CD8-positive, alpha-beta memory T cell (primary cell): Measurements from ENCODE around the gene ANKRD49. TPM values are rescaled to one million over a fixed set of nuclear protein-coding genes. Genes with fewer than 3 reads are reported as not detected.

Source experiments
- CTCF ChIA-PET: fragments of 350-600 bp; sonication (Branson Sonifier 250); formaldehyde crosslinking; loops from one replicate; lab custom pipeline; 2021; ENCODE audit warnings: antibody characterized with exemption; lab: Charles Lee
- POLR2A ChIA-PET: fragments of 350-600 bp; sonication (Branson Sonifier 250); formaldehyde crosslinking; loops from one replicate; lab custom pipeline; 2021; ENCODE audit warnings: antibody characterized with exemption; lab: Charles Lee
- DNase-seq, 5 donors: peaks; one replicate each; pipeline versions ENCODE4 v3.0.0 to v3.0.0-alpha.2; 2020 to 2022; ENCODE audit warnings: mixed read lengths in 1 of 5
- H3K27ac ChIP-seq: one replicate; pipeline ENCODE4 v1.7.0; 2013; ENCODE audit warnings: low read depth, mild to moderate bottlenecking, low read length, moderate library complexity
- H3K27me3 ChIP-seq: 2 replicates; pipeline ENCODE4 v1.7.0; 2013; ENCODE audit warnings: low read length, mild to moderate bottlenecking; ENCODE audit not compliant: insufficient read depth, poor library complexity, severe bottlenecking
- H3K36me3 ChIP-seq: 2 replicates; pipeline ENCODE4 v1.7.0; 2013; ENCODE audit warnings: mild to moderate bottlenecking, low read length, moderate library complexity; ENCODE audit not compliant: insufficient read depth
- H3K4me1 ChIP-seq: 2 replicates; pipeline ENCODE4 v1.7.0; 2013; ENCODE audit warnings: mild to moderate bottlenecking, low read length, moderate library complexity; ENCODE audit not compliant: insufficient read depth
- H3K4me3 ChIP-seq: 2 replicates; pipeline ENCODE4 v1.7.0; 2013; ENCODE audit warnings: mild to moderate bottlenecking, low read length
- H3K9me3 ChIP-seq: 2 replicates; pipeline ENCODE4 v1.7.0; 2013; ENCODE audit warnings: mild to moderate bottlenecking, low read length
- H3K27ac Mint-ChIP-seq, 8 donors: one replicate each; pipeline ENCODE4 v1.8.0; 2020 to 2021; ENCODE audit warnings: mixed read lengths in 8 of 8, mild to moderate bottlenecking in 6 of 8, inconsistent platforms in 3 of 8, moderate library complexity in 3 of 8
- H3K27me3 Mint-ChIP-seq, 2 donors: one replicate each; pipeline ENCODE4 v1.8.0; 2020 to 2021; ENCODE audit warnings: mixed read lengths in 2 of 2, mild to moderate bottlenecking in 1 of 2, moderate library complexity in 1 of 2
- H3K36me3 Mint-ChIP-seq, 3 donors: one replicate each; pipeline ENCODE4 v1.8.0; 2020 to 2021; ENCODE audit warnings: mixed read lengths in 3 of 3, inconsistent platforms in 1 of 3, mild to moderate bottlenecking in 1 of 3
- H3K4me1 Mint-ChIP-seq, 3 donors: one replicate each; pipeline ENCODE4 v1.8.0; 2020 to 2021; ENCODE audit warnings: mixed read lengths in 3 of 3, inconsistent platforms in 1 of 3, mild to moderate bottlenecking in 1 of 3
- H3K4me3 Mint-ChIP-seq, 7 donors: one replicate each; pipeline ENCODE4 v1.8.0; 2020 to 2021; ENCODE audit warnings: mixed read lengths in 7 of 7, mild to moderate bottlenecking in 6 of 7, moderate library complexity in 4 of 7, inconsistent platforms in 2 of 7
- H3K9me3 Mint-ChIP-seq, 5 donors: one replicate each; pipeline ENCODE4 v1.8.0; 2020 to 2022; ENCODE audit warnings: mixed read lengths in 5 of 5, mild to moderate bottlenecking in 3 of 5, moderate library complexity in 2 of 5, inconsistent platforms in 1 of 5
- polyA plus RNA-seq: library from polyadenylated mRNA; unstranded; fragments of 300-500 nt; fragmentation: Illumina TruSeq; gene quantifications from one replicate; pipeline ENCODE4 v1.2.3, GENCODE V29; 2021
- total RNA-seq, 2 experiments: library from RNA; stranded (reverse); gene quantifications; one replicate each; pipeline ENCODE4 v1.2.3, GENCODE V29; 2021

Gene ANKRD49
- total RNA-seq (10 to 100 TPM; 21.6 to 25.9 TPM), polyA plus RNA-seq (28.3 TPM)

GRCh38 chr11:94493281-94494125 is at the start of gene ANKRD49, which contains the start of gene MRE11:
Gene ANKRD49, plus strand, starts transcription at chr11:94493984. Its CDS starts 2,710 bp downstream, at chr11:94496694.
Gene MRE11, minus strand, starts transcription at chr11:94493844. Its CDS starts 1,043 bp downstream, at chr11:94492801.
- no peaks in the 10 kb centered on the region for H3K27me3 ChIP-seq
- CTCF ChIA-PET: interaction anchor here (1.7 kb wide), 1 partner anchor 11 kb away, joined by 6 read pairs; no protein-coding TSS in a partner anchor
- H3K27me3 Mint-ChIP-seq: no peaks in the 10 kb centered on the region
- H3K36me3 ChIP-seq: peaks cover 24% of the 10 kb centered on the region
- POLR2A ChIA-PET: interaction anchor here (0.6 to 1.0 kb wide), 2 partner anchors 19 to 1099 kb away, joined by 3 read pairs; partner anchors contain the start of gene C11orf97
- no peaks in the 10 kb centered on the region for H3K9me3 Mint-ChIP-seq
- peak; percentile 92 to 98 (median 97) for DNase-seq
- peaks cover 31% of the 10 kb centered on the region for H3K4me1 ChIP-seq
- peak within 1 kb of the TSS; percentile 84 for H3K4me3 ChIP-seq
- H3K27ac ChIP-seq: peak within 1 kb of the TSS; percentile 91
- H3K4me1 Mint-ChIP-seq: peaks cover 47 to 66% (median 55%) of the 10 kb centered on the region in 3 donors
- peak within 1 kb of the TSS; percentile 84 to 99 (median 98) for H3K27ac Mint-ChIP-seq
- peak within 1 kb of the TSS; percentile 90 to 99 (median 96) for H3K4me3 Mint-ChIP-seq
- H3K36me3 Mint-ChIP-seq: peaks cover 8 to 52% (median 20%) of the 10 kb centered on the region in 3 donors
- H3K9me3 ChIP-seq: no peaks in the 10 kb centered on the region

- H3K36me3 ChIP-seq: peaks cover 10% of the 10 kb centered on the region
- peaks cover 0 to 1% of the 10 kb centered on the region in 2 donors for H3K27me3 Mint-ChIP-seq
These were observed 48.1 kb upstream of the ANKRD49 start for GRCh38 chr11:94445641-94446040.

GRCh38 chr11:94447149-94447548 is 46.6 kb upstream of the ANKRD49 start:
- no peak for DNase-seq
- Histone ChIP-seq H3K27me3 (no peaks in the 10 kb centered on the region), H3K4me3 (no peak overlapping the region), H3K27ac (no peak overlapping the region), H3K9me3 (no peaks in the 10 kb centered on the region), H3K36me3 (peaks cover 10% of the 10 kb centered on the region), H3K4me1 (no peaks in the 10 kb centered on the region)
- CTCF ChIA-PET: no interaction called here
- Mint-ChIP-seq H3K4me1 (no peaks in the 10 kb centered on the region), H3K9me3 (no peaks in the 10 kb centered on the region), H3K27me3 (no peaks in the 10 kb centered on the region), H3K27ac (peak overlapping the region in 1 of 8 donors; percentile 6), H3K36me3 (peaks cover 11 to 65% (median 17%) of the 10 kb centered on the region in 3 donors), H3K4me3 (no peak overlapping the region)
- POLR2A ChIA-PET: no interaction called here

More at GRCh38 chr11:94445641-94446040, 48.1 kb upstream of the ANKRD49 start:
- ChIA-PET POLR2A (no interaction called here), CTCF (no interaction called here)
- Histone ChIP-seq H3K9me3 (no peaks in the 10 kb centered on the region), H3K4me3 (no peak overlapping the region), H3K27me3 (no peaks in the 10 kb centered on the region), H3K4me1 (no peaks in the 10 kb centered on the region), H3K27ac (no peak overlapping the region)
- Mint-ChIP-seq H3K36me3 (peaks cover 14 to 76% (median 19%) of the 10 kb centered on the region in 3 donors), H3K9me3 (no peaks in the 10 kb centered on the region), H3K4me3 (no peak overlapping the region), H3K4me1 (peaks cover 0 to 2% (median 0%) of the 10 kb centered on the region in 3 donors), H3K27ac (no peak overlapping the region)
- no peak for DNase-seq

GRCh38 chr11:94449029-94449428 is 44.8 kb upstream of the ANKRD49 start:
- H3K4me3 ChIP-seq: no peak overlapping the region
- ChIA-PET CTCF (no interaction called here), POLR2A (no interaction called here)
- H3K4me3 Mint-ChIP-seq: no peak overlapping the region
- no peaks in the 10 kb centered on the region for H3K4me1 ChIP-seq
- no peaks in the 10 kb centered on the region for H3K27me3 Mint-ChIP-seq
- H3K27ac ChIP-seq: no peak overlapping the region
- H3K9me3 Mint-ChIP-seq: peaks cover 0 to 3% (median 0%) of the 10 kb centered on the region in 5 donors
- H3K36me3 Mint-ChIP-seq: peaks cover 12 to 60% (median 18%) of the 10 kb centered on the region in 3 donors
- no peaks in the 10 kb centered on the region for H3K9me3 ChIP-seq
- H3K36me3 ChIP-seq: peaks cover 10% of the 10 kb centered on the region
- no peak for DNase-seq
- H3K4me1 Mint-ChIP-seq: no peaks in the 10 kb centered on the region
- H3K27me3 ChIP-seq: no peaks in the 10 kb centered on the region
- H3K27ac Mint-ChIP-seq: no peak overlapping the region

GRCh38 chr11:94449437-94449836 is 44.3 kb upstream of the ANKRD49 start:
- H3K36me3 Mint-ChIP-seq: peaks cover 8 to 58% (median 14%) of the 10 kb centered on the region in 3 donors
- Histone ChIP-seq H3K36me3 (peaks cover 10% of the 10 kb centered on the region), H3K27ac (no peak overlapping the region), H3K27me3 (no peaks in the 10 kb centered on the region), H3K4me1 (no peaks in the 10 kb centered on the region), H3K9me3 (no peaks in the 10 kb centered on the region), H3K4me3 (no peak overlapping the region)
- peaks cover 0 to 3% (median 0%) of the 10 kb centered on the region in 5 donors for H3K9me3 Mint-ChIP-seq
- no peak for DNase-seq
- H3K4me1 Mint-ChIP-seq: no peaks in the 10 kb centered on the region
- no peak overlapping the region for H3K27ac Mint-ChIP-seq
- no peak overlapping the region for H3K4me3 Mint-ChIP-seq
- CTCF ChIA-PET: no interaction called here
- no peaks in the 10 kb centered on the region for H3K27me3 Mint-ChIP-seq
- POLR2A ChIA-PET: no interaction called here

GRCh38 chr11:94450048-94450447 is 43.7 kb upstream of the ANKRD49 start:
- ChIA-PET CTCF (no interaction called here), POLR2A (no interaction called here)
- Mint-ChIP-seq H3K4me1 (no peaks in the 10 kb centered on the region), H3K4me3 (no peak overlapping the region), H3K9me3 (peaks cover 0 to 3% (median 0%) of the 10 kb centered on the region in 5 donors), H3K27ac (no peak overlapping the region), H3K27me3 (no peaks in the 10 kb centered on the region), H3K36me3 (peaks cover 8 to 57% (median 13%) of the 10 kb centered on the region in 3 donors)
- DNase-seq: no peak
- Histone ChIP-seq H3K4me1 (no peaks in the 10 kb centered on the region), H3K4me3 (no peak overlapping the region), H3K27ac (no peak overlapping the region), H3K36me3 (peaks cover 8% of the 10 kb centered on the region), H3K9me3 (no peaks in the 10 kb centered on the region), H3K27me3 (no peaks in the 10 kb centered on the region)

- H3K4me3 ChIP-seq: no peak overlapping the region
- Mint-ChIP-seq H3K27ac (peak overlapping the region in 1 of 8 donors; percentile 15), H3K27me3 (no peaks in the 10 kb centered on the region), H3K4me3 (no peak overlapping the region), H3K4me1 (no peaks in the 10 kb centered on the region), H3K9me3 (peaks cover 0 to 3% (median 0%) of the 10 kb centered on the region in 5 donors), H3K36me3 (peaks cover 9 to 61% (median 19%) of the 10 kb centered on the region in 3 donors)
- H3K36me3 ChIP-seq: no peaks in the 10 kb centered on the region
- no peak for DNase-seq
- ChIA-PET CTCF (no interaction called here), POLR2A (no interaction called here)
- no peaks in the 10 kb centered on the region for H3K4me1 ChIP-seq
- H3K27ac ChIP-seq: no peak overlapping the region
- H3K9me3 ChIP-seq: no peaks in the 10 kb centered on the region
- H3K27me3 ChIP-seq: no peaks in the 10 kb centered on the region
These were observed 40.8 kb upstream of the ANKRD49 start for GRCh38 chr11:94452988-94453387.

- CTCF ChIA-PET: no interaction called here
- Mint-ChIP-seq H3K27me3 (no peaks in the 10 kb centered on the region), H3K4me3 (no peak overlapping the region), H3K36me3 (peaks cover 9 to 58% (median 22%) of the 10 kb centered on the region in 3 donors), H3K9me3 (peaks cover 0 to 3% (median 0%) of the 10 kb centered on the region in 5 donors), H3K4me1 (no peaks in the 10 kb centered on the region), H3K27ac (no peak overlapping the region)
- Histone ChIP-seq H3K36me3 (no peaks in the 10 kb centered on the region), H3K4me1 (no peaks in the 10 kb centered on the region), H3K27me3 (no peaks in the 10 kb centered on the region), H3K9me3 (no peaks in the 10 kb centered on the region), H3K4me3 (no peak overlapping the region), H3K27ac (no peak overlapping the region)
- DNase-seq: no peak
- POLR2A ChIA-PET: no interaction called here
These were observed 39.5 kb upstream of the ANKRD49 start for GRCh38 chr11:94454301-94454700.
